Esophagus squamous epithelium (tissue), 4 donors: ENCODE results near the gene KCTD1.

Experiments used
- CTCF ChIP-seq, 6 experiments: fragments of 450-650 bp in 4 of 6; fragments of 200-600 bp in 2 of 6; sonication (generic) in 2 of 6; IDR thresholded peaks; one replicate each; pipeline ENCODE4 v1.5.1; 2016 to 2019; ENCODE audit warnings: antibody characterized with exemption in 6 of 6, mild to moderate bottlenecking in 4 of 6, moderate library complexity in 4 of 6
- POLR2A ChIP-seq, 4 donors: fragments of 450-650 bp; IDR thresholded peaks; one replicate each; pipeline ENCODE4 v1.6.1; 2017; ENCODE audit warnings: antibody characterized with exemption in 4 of 4, mild to moderate bottlenecking in 4 of 4, moderate library complexity in 3 of 4

DNA sequence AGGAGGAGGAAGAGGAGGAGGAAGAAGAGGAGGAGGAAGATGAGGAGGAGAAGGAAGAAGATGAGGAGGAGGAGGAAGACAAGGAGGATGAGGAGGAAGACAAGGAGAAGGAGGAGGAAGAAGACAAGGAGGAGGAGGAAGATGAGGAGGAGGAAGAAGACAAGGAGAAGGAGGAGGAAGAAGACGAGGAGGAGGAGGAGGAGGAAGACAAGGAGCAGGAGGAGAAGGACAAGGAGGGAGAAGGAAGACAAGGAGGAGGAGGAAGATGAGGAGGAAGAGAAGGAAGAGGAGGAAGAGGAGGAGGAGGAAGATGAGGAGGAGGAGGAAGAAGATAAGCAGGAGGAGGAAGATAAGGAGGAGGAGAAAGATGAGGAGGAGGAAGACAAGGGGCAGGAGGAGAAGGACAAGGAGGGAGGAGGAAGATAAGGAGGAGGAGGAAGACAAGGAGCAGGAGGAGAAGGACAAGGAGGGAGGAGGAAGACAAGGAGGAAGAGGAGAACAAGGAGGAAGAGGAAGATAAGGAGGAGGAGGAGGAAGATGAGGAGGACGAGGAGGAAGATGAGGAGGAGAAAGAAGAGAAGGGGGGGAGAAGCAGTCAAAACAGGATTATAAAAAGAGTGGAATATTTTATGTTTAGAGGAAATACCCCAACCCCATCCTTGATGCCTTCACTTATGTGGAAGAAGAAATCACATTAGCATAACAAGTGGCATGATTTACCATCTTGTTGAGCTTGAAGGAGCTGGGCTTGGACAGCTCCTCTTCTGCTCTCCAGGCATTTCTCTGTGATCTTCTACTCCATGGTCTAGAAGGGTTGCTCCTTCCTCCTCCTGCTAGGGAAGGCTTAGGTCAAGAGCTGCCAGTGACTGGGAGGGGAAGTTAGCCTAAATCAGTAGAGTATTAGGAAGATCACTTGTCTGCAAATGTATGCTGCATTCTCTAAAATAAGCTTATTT, 45.3 kb upstream of the KCTD1 start:
- TF ChIP-seq CTCF (IDR thresholded peaks at IDR 0.05): no peak
- no peak for TF ChIP-seq POLR2A (IDR thresholded peaks at IDR 0.05)
